BE2C (cell line): ENCODE measurements around the gene GSTM1.
"Not testable (repeated sequence)": the region's sequence is repeated elsewhere in the genome, so short reads cannot be mapped to it uniquely, and the experiment has no call there.

Experiments used
- DNase-seq: peaks from one replicate; pipeline ENCODE4 v3.0.0-alpha.2; 2020
- H3K27me3 ChIP-seq: fragments of 250-450 bp; sonication (Bioruptor Pico); 2 replicates; pipeline ENCODE4 v1.5.1; 2020; ENCODE audit warnings: mild to moderate bottlenecking
- H3K36me3 ChIP-seq: fragments of 250-450 bp; sonication (Bioruptor Pico); 2 replicates; pipeline ENCODE4 v1.5.1; 2020; ENCODE audit warnings: mild to moderate bottlenecking
- H3K4me1 ChIP-seq: fragments of 250-450 bp; sonication (Bioruptor Pico); 2 replicates; pipeline ENCODE4 v1.5.1; 2020
- H3K4me3 ChIP-seq: 2 replicates; pipeline ENCODE4 v1.5.1; 2011; ENCODE audit warnings: low read depth, low read length
- H3K9me3 ChIP-seq: fragments of 250-450 bp; sonication (Bioruptor Pico); 2 replicates; pipeline ENCODE4 v1.5.1; 2020
- TF ChIP-seq, protein P1 (sequence below): IDR thresholded peaks from 2 replicates; pipeline ENCODE4 v1.5.1; 2012; ENCODE audit warnings: mild to moderate bottlenecking, low read depth, low read length

The GSTM1 gene

DNA sequence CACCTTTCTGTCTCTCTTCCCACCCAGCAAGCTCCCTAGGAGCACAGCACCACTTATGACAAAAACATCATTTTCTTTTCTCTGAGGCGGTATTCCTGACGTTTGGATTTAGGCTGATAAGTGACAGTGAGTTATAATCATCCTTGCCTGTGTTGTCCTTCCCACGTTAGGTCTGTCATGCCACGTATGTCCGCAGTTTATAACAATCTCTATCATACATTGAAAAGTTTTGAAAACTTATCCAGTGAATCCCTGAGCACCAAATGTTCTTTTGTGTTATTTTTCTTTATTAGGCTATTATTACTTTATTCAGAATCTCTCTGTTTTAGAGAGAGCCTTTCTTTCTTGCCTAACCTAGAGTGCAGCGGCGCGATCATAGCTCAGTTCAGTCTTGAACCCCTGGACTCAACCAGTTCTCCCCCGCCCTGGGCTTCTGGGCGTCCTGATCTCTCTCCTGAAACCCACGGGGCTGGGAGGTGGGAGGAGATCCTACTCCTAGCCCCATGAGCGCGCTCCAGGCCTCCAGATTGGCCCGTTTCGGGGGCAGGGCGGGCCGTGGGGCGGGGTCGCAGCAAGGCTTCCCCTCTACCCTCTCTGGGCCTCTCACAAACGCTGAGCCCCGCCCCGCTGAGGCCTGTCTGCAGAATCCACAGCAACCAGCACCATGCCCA, 20.0 kb upstream of the GSTM1 start, which contains the start of gene GSTM2:
Gene GSTM2 (plus strand): TSS at position 606 of the 671 bp plus-strand sequence. CDS start 59 bp downstream, at position 665.
- Histone ChIP-seq H3K4me3 (peak within 1 kb of the TSS; percentile 48), H3K27me3 (no peaks in the 10 kb centered on the region), H3K36me3 (no peaks in the 10 kb centered on the region), H3K4me1 (peaks cover 3% of the 10 kb centered on the region; the same call in 1 of the 2 replicates), H3K9me3 (no peaks in the 10 kb centered on the region)
- DNase-seq = peak; percentile 97
- TF ChIP-seq, protein P1, sequence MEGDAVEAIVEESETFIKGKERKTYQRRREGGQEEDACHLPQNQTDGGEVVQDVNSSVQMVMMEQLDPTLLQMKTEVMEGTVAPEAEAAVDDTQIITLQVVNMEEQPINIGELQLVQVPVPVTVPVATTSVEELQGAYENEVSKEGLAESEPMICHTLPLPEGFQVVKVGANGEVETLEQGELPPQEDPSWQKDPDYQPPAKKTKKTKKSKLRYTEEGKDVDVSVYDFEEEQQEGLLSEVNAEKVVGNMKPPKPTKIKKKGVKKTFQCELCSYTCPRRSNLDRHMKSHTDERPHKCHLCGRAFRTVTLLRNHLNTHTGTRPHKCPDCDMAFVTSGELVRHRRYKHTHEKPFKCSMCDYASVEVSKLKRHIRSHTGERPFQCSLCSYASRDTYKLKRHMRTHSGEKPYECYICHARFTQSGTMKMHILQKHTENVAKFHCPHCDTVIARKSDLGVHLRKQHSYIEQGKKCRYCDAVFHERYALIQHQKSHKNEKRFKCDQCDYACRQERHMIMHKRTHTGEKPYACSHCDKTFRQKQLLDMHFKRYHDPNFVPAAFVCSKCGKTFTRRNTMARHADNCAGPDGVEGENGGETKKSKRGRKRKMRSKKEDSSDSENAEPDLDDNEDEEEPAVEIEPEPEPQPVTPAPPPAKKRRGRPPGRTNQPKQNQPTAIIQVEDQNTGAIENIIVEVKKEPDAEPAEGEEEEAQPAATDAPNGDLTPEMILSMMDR = no peak

DNA sequence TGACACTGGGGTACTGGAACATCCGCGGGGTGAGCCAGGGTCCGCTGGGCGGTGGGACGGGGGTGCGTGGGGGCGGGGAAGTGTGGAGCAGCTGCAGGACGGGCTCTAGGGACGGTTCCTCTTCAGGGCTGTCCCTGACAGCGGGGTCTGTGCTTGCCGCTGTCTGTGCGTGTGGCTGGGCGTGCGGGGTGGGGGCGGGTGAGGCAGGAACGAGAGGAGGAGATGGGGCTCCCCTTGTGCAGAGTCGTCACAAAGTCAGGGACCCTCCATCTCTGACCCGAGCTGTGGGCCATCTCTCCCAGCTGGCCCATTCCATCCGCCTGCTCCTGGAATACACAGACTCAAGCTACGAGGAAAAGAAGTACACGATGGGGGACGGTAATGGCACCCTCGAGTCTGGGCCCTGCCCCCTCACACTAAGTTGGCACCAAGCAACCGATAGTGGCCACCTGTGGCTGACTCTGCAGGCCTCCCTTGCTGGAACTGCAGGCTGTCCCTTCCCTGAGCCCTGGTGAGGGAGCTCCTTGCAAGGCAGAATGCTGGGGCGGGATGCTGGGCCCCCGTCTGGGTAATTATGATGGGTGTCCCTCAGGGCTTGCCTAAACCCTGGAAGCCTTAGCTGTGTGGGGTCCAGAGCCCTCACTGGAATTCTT, 19.4 kb upstream of the GSTM1 start:
- Histone ChIP-seq H3K4me3 (peak overlapping the region; percentile 48), H3K27me3 (no peaks in the 10 kb centered on the region), H3K9me3 (no peaks in the 10 kb centered on the region), H3K36me3 (no peaks in the 10 kb centered on the region), H3K4me1 (peaks cover 3% of the 10 kb centered on the region; the same call in 1 of the 2 replicates)
- TF ChIP-seq, protein P1 = no peak
- DNase-seq = no peak

DNA sequence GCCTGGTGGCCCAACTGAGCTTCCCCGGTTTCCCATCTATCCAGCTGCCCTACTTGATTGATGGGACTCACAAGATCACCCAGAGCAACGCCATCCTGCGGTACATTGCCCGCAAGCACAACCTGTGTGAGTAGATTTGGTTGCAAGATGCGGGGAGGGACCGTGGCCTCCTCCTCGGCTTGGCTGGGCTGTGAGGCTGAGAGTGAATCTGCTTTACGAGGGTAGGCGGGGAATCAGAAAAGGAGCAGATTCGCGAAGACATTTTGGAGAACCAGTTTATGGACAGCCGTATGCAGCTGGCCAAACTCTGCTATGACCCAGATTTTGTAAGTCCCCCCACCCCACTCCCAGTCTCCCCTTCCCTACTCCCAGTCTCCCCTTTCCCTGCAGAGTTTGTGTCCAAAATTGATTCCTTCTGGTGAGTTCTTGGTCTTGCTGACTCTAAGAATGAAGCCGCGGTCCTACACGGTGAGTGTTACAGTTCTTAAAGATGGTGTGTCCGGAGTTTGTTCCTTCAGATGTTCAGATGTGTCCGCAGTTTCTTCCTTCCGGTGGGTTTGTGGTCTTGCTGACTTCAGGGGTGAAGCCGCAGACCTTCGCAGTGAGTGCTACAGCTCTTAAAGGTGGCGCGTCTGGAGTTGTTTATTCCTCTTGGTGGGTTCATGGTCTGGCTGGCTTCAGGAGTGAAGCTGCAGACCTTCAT, 18.2 kb upstream of the GSTM1 start:
- H3K9me3 ChIP-seq = no peaks in the 10 kb centered on the region
- H3K27me3 ChIP-seq = no peaks in the 10 kb centered on the region
- no peaks in the 10 kb centered on the region for H3K36me3 ChIP-seq
- TF ChIP-seq, protein P1 = no peak
- no peak overlapping the region for H3K4me3 ChIP-seq
- no peak for DNase-seq
- peaks cover 3% of the 10 kb centered on the region; the same call in 1 of the 2 replicates for H3K4me1 ChIP-seq

DNA sequence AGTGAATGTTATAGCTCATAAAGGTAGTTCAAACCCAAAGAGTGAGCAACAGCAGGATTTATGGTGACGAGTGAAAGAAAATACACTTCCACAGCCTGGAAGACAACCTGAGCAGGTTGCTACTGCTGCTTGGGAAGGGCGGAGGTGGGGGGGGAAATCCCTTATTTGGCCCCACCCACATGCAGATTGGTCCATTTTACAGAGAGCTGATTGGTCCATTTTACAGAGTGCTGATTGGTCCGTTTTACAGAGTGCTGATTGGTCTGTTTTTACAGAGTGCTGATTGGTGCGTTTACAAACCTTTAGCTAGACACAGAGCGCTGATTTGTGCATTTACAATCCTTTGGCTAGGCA, 17.7 kb upstream of the GSTM1 start:
- H3K27me3 ChIP-seq, H3K36me3 ChIP-seq, H3K4me1 ChIP-seq, H3K9me3 ChIP-seq, DNase-seq, H3K4me3 ChIP-seq: not testable (repeated sequence)

DNA sequence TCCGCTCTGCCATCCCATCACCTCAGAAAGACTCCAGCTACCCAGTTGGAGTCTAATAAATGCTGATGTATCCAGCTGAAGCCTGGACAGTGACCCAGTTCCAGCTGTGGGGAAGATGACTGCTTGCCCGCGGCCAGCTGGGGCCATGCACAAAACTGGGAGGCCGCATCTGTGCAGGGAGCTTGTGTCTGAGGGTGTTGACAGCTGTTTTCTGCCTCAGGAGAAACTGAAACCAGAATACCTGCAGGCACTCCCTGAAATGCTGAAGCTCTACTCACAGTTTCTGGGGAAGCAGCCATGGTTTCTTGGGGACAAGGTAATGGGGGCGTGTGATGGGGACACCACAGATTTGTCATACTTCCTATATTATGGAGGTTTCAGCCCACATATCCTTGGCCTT, 16.6 kb upstream of the GSTM1 start:
- Histone ChIP-seq H3K27me3 (no peaks in the 10 kb centered on the region), H3K4me1 (peaks cover 3% of the 10 kb centered on the region; the same call in 1 of the 2 replicates), H3K4me3 (no peak overlapping the region), H3K36me3 (no peaks in the 10 kb centered on the region), H3K9me3 (no peaks in the 10 kb centered on the region)
- DNase-seq = no peak
- TF ChIP-seq, protein P1 = no peak

DNA sequence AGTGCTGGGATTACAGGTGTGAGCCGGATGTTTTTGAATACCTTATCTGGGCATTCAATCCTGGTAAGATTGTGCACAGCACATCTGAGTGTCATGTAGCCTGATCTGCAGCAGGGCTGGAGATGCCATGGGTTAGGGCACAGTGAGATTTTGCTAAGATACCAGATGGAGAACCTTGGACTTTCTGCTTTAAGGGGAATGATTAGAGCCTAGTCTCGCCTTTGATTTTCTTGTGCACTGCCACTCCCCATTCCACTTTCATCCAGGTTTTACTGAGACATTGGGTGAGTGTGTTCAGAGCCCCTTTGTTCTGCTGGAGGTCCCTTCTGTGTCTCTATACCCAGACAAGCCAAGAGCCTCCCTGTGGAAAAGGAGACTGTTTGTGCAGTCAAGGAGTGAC, 13.8 kb upstream of the GSTM1 start:
- H3K36me3 ChIP-seq, H3K9me3 ChIP-seq, DNase-seq, H3K4me1 ChIP-seq, H3K27me3 ChIP-seq, H3K4me3 ChIP-seq: not testable (repeated sequence)

DNA sequence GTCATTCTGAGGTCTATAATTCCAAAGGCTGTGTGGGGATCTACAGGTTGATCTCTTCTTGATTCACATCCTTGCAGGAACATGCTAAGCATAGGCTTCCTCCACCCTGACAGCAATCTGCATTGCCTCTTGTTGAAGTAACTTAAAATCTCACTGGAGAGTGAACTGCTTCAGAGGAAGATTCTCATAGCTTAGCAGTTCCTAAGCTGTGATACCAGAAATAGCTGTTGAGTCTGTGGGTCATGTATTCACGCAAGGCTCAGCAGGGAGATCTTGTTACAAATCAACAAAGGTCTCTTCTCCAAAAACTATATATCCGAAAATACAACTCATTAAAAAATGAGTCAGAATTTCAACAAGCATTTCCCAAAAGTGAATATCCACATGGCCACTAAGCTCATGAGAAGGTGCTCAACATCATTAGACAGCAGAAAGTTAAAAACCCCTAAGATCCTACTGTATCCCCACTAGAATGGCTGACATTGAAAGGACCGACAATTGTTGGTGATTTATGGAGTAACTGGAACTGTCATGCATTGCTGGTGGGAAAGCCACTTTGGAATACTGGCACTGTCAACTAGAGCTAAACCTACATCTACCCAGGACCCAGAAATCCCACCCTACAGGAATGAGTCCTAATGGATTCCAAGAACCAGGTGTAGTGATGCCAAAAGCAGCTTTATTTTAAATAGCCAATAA, 10.8 kb upstream of the GSTM1 start:
- H3K9me3 ChIP-seq, DNase-seq, H3K4me3 ChIP-seq, H3K4me1 ChIP-seq, H3K36me3 ChIP-seq, H3K27me3 ChIP-seq: not testable (repeated sequence)
